Measurements from ENCODE around the gene ELP5.

Gene ELP5

DNA sequence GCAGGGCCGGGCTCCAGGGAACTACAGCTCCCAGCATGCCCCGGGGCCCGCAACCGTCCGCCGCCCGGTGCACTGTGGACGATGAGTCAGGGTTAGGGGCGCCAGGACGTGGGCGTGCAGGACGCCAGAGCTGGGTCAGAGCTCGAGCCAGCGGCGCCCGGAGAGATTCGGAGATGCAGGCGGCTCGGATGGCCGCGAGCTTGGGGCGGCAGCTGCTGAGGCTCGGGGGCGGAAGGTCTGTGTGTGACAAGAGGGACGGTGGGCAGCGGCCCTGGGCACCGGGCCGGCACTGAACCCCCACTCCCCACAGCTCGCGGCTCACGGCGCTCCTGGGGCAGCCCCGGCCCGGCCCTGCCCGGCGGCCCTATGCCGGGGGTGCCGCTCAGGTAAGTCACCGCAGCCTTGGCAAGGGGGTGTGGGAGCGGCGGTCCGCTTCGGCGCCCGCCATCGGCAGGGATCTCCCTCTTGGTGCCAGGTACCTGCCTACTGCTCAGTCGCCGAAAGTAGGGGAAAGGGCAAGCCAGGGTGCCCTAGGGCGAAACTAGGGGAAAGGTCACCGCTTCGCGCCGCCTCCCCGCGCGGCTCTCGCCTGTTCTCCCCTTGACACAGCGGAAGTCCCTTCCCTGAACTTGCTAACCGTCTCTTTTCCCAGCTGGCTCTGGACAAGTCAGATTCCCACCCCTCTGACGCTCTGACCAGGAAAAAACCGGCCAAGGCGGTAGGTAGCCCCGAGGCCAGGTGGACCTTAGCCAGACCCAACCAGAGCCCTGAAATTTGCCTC, 32.0 kb upstream of the ELP5 start, which contains the start of the genes ACADVL and DLG4 (continued):
- TF ChIP-seq, protein P1, sequence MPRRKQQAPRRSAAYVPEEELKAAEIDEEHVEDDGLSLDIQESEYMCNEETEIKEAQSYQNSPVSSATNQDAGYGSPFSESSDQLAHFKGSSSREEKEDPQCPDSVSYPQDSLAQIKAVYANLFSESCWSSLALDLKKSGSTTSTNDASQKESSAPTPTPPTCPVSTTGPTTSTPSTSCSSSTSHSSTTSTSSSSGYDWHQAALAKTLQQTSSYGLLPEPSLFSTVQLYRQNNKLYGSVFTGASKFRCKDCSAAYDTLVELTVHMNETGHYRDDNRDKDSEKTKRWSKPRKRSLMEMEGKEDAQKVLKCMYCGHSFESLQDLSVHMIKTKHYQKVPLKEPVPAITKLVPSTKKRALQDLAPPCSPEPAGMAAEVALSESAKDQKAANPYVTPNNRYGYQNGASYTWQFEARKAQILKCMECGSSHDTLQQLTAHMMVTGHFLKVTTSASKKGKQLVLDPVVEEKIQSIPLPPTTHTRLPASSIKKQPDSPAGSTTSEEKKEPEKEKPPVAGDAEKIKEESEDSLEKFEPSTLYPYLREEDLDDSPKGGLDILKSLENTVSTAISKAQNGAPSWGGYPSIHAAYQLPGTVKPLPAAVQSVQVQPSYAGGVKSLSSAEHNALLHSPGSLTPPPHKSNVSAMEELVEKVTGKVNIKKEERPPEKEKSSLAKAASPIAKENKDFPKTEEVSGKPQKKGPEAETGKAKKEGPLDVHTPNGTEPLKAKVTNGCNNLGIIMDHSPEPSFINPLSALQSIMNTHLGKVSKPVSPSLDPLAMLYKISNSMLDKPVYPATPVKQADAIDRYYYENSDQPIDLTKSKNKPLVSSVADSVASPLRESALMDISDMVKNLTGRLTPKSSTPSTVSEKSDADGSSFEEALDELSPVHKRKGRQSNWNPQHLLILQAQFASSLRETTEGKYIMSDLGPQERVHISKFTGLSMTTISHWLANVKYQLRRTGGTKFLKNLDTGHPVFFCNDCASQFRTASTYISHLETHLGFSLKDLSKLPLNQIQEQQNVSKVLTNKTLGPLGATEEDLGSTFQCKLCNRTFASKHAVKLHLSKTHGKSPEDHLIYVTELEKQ (tag by site-specific recombination; IDR thresholded peaks at IDR 0.05; ENCODE audit: borderline replicate concordance) = no peak
- TF ChIP-seq, protein P2, sequence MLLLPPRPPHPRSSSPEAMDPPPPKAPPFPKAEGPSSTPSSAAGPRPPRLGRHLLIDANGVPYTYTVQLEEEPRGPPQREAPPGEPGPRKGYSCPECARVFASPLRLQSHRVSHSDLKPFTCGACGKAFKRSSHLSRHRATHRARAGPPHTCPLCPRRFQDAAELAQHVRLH (tag by site-specific recombination; IDR thresholded peaks at IDR 0.05) = peak; percentile 90
- TF ChIP-seq, protein P3, sequence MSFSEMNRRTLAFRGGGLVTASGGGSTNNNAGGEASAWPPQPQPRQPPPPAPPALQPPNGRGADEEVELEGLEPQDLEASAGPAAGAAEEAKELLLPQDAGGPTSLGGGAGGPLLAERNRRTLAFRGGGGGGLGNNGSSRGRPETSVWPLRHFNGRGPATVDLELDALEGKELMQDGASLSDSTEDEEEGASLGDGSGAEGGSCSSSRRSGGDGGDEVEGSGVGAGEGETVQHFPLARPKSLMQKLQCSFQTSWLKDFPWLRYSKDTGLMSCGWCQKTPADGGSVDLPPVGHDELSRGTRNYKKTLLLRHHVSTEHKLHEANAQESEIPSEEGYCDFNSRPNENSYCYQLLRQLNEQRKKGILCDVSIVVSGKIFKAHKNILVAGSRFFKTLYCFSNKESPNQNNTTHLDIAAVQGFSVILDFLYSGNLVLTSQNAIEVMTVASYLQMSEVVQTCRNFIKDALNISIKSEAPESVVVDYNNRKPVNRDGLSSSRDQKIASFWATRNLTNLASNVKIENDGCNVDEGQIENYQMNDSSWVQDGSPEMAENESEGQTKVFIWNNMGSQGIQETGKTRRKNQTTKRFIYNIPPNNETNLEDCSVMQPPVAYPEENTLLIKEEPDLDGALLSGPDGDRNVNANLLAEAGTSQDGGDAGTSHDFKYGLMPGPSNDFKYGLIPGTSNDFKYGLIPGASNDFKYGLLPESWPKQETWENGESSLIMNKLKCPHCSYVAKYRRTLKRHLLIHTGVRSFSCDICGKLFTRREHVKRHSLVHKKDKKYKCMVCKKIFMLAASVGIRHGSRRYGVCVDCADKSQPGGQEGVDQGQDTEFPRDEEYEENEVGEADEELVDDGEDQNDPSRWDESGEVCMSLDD (tag by site-specific recombination; IDR thresholded peaks at IDR 0.05) = peak; percentile 93
- 0 out of 2 replicates have a peak, but pooled peaks have one; percentile 43 for TF ChIP-seq ZNF184 (tag by site-specific recombination; IDR thresholded peaks at IDR 0.05)
- TF ChIP-seq, protein P4, sequence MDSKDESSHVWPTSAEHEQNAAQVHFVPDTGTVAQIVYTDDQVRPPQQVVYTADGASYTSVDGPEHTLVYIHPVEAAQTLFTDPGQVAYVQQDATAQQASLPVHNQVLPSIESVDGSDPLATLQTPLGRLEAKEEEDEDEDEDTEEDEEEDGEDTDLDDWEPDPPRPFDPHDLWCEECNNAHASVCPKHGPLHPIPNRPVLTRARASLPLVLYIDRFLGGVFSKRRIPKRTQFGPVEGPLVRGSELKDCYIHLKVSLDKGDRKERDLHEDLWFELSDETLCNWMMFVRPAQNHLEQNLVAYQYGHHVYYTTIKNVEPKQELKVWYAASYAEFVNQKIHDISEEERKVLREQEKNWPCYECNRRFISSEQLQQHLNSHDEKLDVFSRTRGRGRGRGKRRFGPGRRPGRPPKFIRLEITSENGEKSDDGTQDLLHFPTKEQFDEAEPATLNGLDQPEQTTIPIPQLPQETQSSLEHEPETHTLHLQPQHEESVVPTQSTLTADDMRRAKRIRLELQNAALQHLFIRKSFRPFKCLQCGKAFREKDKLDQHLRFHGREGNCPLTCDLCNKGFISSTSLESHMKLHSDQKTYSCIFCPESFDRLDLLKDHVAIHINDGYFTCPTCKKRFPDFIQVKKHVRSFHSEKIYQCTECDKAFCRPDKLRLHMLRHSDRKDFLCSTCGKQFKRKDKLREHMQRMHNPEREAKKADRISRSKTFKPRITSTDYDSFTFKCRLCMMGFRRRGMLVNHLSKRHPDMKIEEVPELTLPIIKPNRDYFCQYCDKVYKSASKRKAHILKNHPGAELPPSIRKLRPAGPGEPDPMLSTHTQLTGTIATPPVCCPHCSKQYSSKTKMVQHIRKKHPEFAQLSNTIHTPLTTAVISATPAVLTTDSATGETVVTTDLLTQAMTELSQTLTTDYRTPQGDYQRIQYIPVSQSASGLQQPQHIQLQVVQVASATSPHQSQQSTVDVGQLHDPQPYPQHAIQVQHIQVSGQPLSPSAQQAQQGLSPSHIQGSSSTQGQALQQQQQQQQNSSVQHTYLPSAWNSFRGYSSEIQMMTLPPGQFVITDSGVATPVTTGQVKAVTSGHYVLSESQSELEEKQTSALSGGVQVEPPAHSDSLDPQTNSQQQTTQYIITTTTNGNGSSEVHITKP (tag by site-specific recombination; IDR thresholded peaks at IDR 0.05) = peak; percentile 63
- TF ChIP-seq, protein P5, sequence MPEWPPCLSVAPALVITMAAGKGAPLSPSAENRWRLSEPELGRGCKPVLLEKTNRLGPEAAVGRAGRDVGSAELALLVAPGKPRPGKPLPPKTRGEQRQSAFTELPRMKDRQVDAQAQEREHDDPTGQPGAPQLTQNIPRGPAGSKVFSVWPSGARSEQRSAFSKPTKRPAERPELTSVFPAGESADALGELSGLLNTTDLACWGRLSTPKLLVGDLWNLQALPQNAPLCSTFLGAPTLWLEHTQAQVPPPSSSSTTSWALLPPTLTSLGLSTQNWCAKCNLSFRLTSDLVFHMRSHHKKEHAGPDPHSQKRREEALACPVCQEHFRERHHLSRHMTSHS (tag by site-specific recombination; IDR thresholded peaks at IDR 0.05) = no peak
- TF ChIP-seq, protein P6, sequence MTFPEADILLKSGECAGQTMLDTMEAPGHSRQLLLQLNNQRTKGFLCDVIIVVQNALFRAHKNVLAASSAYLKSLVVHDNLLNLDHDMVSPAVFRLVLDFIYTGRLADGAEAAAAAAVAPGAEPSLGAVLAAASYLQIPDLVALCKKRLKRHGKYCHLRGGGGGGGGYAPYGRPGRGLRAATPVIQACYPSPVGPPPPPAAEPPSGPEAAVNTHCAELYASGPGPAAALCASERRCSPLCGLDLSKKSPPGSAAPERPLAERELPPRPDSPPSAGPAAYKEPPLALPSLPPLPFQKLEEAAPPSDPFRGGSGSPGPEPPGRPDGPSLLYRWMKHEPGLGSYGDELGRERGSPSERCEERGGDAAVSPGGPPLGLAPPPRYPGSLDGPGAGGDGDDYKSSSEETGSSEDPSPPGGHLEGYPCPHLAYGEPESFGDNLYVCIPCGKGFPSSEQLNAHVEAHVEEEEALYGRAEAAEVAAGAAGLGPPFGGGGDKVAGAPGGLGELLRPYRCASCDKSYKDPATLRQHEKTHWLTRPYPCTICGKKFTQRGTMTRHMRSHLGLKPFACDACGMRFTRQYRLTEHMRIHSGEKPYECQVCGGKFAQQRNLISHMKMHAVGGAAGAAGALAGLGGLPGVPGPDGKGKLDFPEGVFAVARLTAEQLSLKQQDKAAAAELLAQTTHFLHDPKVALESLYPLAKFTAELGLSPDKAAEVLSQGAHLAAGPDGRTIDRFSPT (tag by site-specific recombination; IDR thresholded peaks at IDR 0.05) = peak; percentile 91
- TF ChIP-seq ZNF677 (tag by site-specific recombination; IDR thresholded peaks at IDR 0.05) = no peak
- TF ChIP-seq FEZF1 (tag by site-specific recombination; IDR thresholded peaks at IDR 0.05) = no peak
- no peak for TF ChIP-seq HOXC10 (CRISPR knock-in tag; IDR thresholded peaks at IDR 0.05)
- peak; percentile 70 for TF ChIP-seq KLF9 (tag by site-specific recombination; IDR thresholded peaks at IDR 0.05; ENCODE audit: low read depth)
- no peak for TF ChIP-seq ZNF2 (tag by site-specific recombination; IDR thresholded peaks at IDR 0.05)
- TF ChIP-seq ZNF202 (tag by site-specific recombination; IDR thresholded peaks at IDR 0.05; ENCODE audit: borderline replicate concordance) = no peak
- 0 out of 2 replicates have a peak, but pooled peaks have one; percentile 33 for TF ChIP-seq ZNF660 (tag by site-specific recombination; IDR thresholded peaks at IDR 0.05)
- TF ChIP-seq ZNF140 (tag by site-specific recombination; IDR thresholded peaks at IDR 0.05) = no peak
- TF ChIP-seq ZNF404 (tag by site-specific recombination; IDR thresholded peaks at IDR 0.05) = no peak
- no peak for TF ChIP-seq ZNF133 (tag by site-specific recombination; IDR thresholded peaks at IDR 0.05)
- TF ChIP-seq, protein P7, sequence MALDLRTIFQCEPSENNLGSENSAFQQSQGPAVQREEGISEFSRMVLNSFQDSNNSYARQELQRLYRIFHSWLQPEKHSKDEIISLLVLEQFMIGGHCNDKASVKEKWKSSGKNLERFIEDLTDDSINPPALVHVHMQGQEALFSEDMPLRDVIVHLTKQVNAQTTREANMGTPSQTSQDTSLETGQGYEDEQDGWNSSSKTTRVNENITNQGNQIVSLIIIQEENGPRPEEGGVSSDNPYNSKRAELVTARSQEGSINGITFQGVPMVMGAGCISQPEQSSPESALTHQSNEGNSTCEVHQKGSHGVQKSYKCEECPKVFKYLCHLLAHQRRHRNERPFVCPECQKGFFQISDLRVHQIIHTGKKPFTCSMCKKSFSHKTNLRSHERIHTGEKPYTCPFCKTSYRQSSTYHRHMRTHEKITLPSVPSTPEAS (tag by site-specific recombination; IDR thresholded peaks at IDR 0.05) = no peak
- TF ChIP-seq, protein P8, sequence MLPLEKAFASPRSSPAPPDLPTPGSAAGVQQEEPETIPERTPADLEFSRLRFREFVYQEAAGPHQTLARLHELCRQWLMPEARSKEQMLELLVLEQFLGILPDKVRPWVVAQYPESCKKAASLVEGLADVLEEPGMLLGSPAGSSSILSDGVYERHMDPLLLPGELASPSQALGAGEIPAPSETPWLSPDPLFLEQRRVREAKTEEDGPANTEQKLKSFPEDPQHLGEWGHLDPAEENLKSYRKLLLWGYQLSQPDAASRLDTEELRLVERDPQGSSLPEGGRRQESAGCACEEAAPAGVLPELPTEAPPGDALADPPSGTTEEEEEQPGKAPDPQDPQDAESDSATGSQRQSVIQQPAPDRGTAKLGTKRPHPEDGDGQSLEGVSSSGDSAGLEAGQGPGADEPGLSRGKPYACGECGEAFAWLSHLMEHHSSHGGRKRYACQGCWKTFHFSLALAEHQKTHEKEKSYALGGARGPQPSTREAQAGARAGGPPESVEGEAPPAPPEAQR (tag by site-specific recombination; IDR thresholded peaks at IDR 0.05) = no peak
- 0 out of 2 replicates have a peak, but pooled peaks have one; percentile 16 for TF ChIP-seq ZNF624 (tag by site-specific recombination; IDR thresholded peaks at IDR 0.05)
- TF ChIP-seq, protein P9, sequence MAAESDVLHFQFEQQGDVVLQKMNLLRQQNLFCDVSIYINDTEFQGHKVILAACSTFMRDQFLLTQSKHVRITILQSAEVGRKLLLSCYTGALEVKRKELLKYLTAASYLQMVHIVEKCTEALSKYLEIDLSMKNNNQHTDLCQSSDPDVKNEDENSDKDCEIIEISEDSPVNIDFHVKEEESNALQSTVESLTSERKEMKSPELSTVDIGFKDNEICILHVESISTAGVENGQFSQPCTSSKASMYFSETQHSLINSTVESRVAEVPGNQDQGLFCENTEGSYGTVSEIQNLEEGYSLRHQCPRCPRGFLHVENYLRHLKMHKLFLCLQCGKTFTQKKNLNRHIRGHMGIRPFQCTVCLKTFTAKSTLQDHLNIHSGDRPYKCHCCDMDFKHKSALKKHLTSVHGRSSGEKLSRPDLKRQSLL (tag by site-specific recombination; IDR thresholded peaks at IDR 0.05) = peak; percentile 86
